GOT3 (cell line): ENCODE measurements around the gene GPM6B.
"Not testable (repeated sequence)": the region's sequence is repeated elsewhere in the genome, so short reads cannot be mapped to it uniquely, and the experiment has no call there.

Experiments used
- DNase-seq: peaks from one replicate; lab custom pipeline; 2025; ENCODE audit warnings: mixed read lengths; lab: John Stamatoyannopoulos, UW

The GPM6B gene

DNA sequence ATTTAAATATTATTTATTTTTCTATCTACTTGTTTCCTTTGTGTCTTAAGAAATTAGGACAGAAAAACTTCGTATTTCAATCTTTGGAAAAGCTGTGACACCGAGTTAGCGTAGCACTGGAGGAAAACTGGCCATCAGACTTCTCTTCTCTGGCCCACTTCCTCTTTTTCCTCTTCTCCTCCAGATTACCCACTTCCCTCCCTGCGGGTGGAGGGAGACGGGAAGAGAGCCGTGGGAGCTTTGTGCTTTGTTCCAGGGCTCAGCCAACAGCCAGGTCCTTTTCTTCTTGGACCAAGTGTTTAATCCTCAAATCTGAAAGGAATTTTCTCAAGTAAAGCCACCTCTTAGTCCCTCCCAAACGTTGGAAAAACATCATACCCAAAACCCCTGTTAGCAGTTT lies 52.6 kb downstream of the GPM6B start:
- DNase-seq = no peak

GRCh38 chrX:13763489-13763888 lies 53.4 kb downstream of the GPM6B start:
- DNase-seq = no peak

DNA sequence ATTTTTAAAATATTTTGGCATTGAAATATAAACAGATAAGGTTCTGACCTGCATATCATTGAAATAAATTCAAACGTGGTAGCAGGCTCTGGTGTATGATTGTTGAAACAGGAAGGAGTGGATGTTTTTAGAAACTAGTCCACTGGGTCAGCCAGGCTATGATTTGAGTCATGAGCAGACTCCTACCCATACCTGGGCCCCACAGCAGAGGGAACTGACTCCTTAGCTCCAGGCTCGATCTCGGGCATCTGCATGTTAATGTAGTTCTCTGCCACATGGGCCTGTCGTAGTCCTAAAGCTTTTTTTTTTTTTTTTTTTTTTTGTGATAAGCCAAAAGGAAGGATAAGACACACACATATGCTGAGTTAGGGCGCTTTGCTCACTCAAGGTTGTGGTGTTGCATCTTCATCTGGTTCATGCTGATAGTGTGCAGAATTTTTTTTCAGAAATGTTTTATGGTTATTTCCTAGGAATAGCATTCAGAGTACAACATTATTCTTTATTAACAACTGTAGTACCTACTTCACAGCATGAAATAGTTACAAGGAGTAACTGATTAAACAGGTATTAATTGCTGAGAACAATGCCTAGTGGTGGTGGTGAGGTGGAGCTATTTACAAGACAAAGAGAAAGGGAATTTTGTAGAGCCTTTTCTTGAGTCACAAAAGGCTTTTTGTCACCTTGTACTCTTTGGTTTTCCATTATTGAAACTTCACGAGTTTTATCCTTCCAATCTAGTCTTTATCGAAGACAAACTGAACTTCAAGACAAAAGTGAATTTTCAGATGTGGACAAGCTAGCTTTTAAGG lies 55.1 kb downstream of the GPM6B start:
- no peak for DNase-seq

GRCh38 chrX:13760426-13760825 lies 56.5 kb downstream of the GPM6B start:
- no peak for DNase-seq

- no peak for DNase-seq
Measured at GRCh38 chrX:13759152-13759718, 57.7 kb downstream of the GPM6B start.

- DNase-seq = no peak
Measured at GRCh38 chrX:13756381-13756780, 60.5 kb downstream of the GPM6B start.

- no peak for DNase-seq
Measured at GRCh38 chrX:13755254-13755653, 61.6 kb downstream of the GPM6B start.

- DNase-seq = no peak
Measured at GRCh38 chrX:13754765-13755164, 62.1 kb downstream of the GPM6B start.

DNA sequence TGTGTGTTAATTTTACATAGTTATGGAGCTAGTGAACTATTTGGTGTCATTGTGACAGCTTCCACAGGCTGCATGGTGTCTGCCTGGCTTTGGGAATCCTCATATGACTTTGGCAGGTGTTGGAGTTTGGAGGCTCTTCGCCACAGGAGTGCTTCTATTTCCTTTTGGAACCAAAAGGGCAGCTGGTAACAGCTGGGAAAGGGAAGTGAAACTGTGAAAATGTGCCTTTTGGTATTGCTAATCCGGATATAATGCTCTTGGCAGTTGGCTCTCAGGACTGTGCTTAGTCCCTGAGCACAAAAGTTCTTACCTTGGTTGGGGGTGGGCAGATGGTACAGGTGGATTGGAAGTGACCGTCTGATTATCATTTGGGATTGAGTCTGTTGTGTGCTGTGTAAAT lies 64.2 kb downstream of the GPM6B start:
- no peak for DNase-seq

DNA sequence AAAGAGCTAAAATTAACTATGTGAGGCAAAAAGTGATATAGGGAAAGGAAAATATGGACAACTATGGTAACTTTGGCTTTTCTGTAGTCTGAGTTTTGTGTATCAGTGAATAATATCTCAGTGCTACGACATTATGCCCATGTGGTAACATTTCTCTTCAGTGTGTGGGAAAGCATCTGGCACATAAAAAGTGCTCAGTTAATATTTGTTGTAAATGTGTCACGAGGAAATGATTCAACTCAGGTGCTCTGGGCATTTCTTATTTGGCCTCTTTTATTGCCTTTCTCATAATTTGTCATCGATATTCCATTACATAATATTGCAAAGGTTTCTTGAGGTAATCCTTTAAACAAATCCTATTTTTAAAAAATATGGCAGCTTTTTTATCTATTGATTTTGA lies 64.8 kb downstream of the GPM6B start:
- DNase-seq = no peak

- no peak for DNase-seq
Measured at GRCh38 chrX:13750812-13751211, 66.1 kb downstream of the GPM6B start.

- DNase-seq = no peak
Measured at GRCh38 chrX:13750204-13750603, 66.7 kb downstream of the GPM6B start.

- DNase-seq = no peak
Measured at GRCh38 chrX:13748486-13748885, 68.4 kb downstream of the GPM6B start.

- no peak for DNase-seq
Measured at GRCh38 chrX:13747836-13748235, 69.1 kb downstream of the GPM6B start.

GRCh38 chrX:13742397-13743176 lies 74.3 kb downstream of the GPM6B start:
- DNase-seq = no peak

DNA sequence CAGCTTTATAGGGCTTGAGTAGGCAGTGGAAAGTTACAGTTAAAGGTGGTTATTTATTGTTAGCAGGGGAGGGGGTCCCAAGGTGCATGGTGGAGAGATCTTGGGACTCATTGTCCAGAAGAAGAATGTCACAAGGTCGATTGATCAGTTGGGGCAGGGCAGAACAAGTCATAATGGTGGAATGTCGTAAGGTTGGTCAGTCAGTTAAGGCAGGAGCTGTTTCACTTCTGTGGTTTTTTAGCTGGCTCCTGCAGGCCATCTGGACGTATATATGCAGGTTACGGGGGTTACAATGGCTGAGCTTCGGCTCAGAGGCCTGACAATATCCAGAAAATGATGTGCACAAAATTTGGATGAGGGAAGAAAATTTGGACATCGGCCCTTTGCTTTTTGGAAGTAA lies 75.2 kb downstream of the GPM6B start:
- no peak for DNase-seq

GRCh38 chrX:13734278-13735172 lies 82.4 kb downstream of the GPM6B start, which contains the start of the genes OFD1 and TRAPPC2:
TSS of gene OFD1 (plus strand) at chrX:13734748. CDS start at chrX:13735072, 324 bp downstream.
TSS of gene TRAPPC2 (minus strand) at chrX:13734620. CDS start at chrX:13719963, 14,657 bp downstream.
- peak; percentile 98 for DNase-seq

GRCh38 chrX:13733506-13733905 lies 83.4 kb downstream of the GPM6B start:
- DNase-seq = no peak

- DNase-seq = no peak
Measured at GRCh38 chrX:13732246-13733067, 84.4 kb downstream of the GPM6B start.

- not testable (repeated sequence) for DNase-seq
Measured at GRCh38 chrX:13730523-13730922, 86.4 kb downstream of the GPM6B start.

DNA sequence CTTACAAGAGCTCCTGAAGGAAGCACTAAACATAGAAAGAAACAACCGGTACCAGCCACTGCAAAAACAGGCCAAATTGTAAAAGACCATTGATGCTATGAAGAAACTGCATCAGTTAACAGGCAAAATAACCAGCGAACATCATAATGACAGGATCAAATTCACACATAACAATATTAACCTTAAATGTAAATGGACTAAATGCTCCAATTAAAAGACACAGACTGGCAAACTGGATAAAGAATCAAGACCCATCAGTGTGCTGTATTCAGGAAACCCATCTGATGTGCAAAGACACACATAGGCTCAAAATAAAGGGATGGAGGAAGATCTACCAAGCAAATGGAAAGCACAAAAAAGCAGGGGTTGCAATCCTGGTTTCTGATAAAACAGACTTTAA lies 90.3 kb downstream of the GPM6B start:
- not testable (repeated sequence) for DNase-seq
